K562 (cell line): ENCODE measurements around the gene ID1. TPM values are rescaled to one million over a fixed set of nuclear protein-coding genes. Genes with fewer than 3 reads are reported as not detected.
A peak's percentile ranks its signal among the peaks of the same experiment; 100 is the strongest.

Experiments used
- ATAC-seq: fragments of 200-7000 bp; cut with Tn5 transposase; 3 replicates; pipeline ENCODE4 v1.9.1; 2020; ENCODE audit warnings: moderate library complexity
- BruUV-seq: library from RNA; stranded (reverse); fragments of 400-500 nt; replicated peaks from 2 replicates; lab custom pipeline; 2021; lab: Mats Ljungman, UMichigan
- CTCF ChIA-PET: fragments of 300-600 bp; formaldehyde crosslinking; extraction: SDS; loops from one replicate; lab custom pipeline; 2021; ENCODE audit warnings: low intra/inter-chr PET ratio; lab: Yijun Ruan, JAX
- POLR2A ChIA-PET: fragments of 300-600, 350-650 bp; sonication (Branson Sonifier 250); formaldehyde crosslinking; extraction: SDS; loops from one replicate; lab custom pipeline; 2021; ENCODE audit warnings: antibody characterized with exemption, inconsistent platforms; lab: Yijun Ruan, JAX
- DNase-seq, 4 experiments: peaks; one replicate each; pipeline versions ENCODE4 v3.0.0 to v3.0.0-alpha.2; 2011 to 2018; ENCODE audit warnings: low spot score in 3 of 4, mixed read lengths in 3 of 4; ENCODE audit errors: extremely low read depth in 1 of 4
- FAIRE-seq: peaks from 2 replicates; lab custom pipeline; 2011; peaks lifted over from hg19 to GRCh38; lab: Jason Lieb, UNC
- H2AFZ ChIP-seq: 2 replicates; pipeline ENCODE4 v1.6.0; 2011; ENCODE audit warnings: low read depth, low read length, control low read depth, inconsistent platforms
- H3K27ac ChIP-seq: fragments of 200-600 bp; 3 replicates; pipeline ENCODE4 v1.8.0; 2011; ENCODE audit warnings: low read depth, mild to moderate bottlenecking, control low read depth, inconsistent platforms, low read length, moderate library complexity, mixed read lengths; ENCODE audit errors: extremely low read depth
- H3K27me3 ChIP-seq, 2 experiments: fragments of 300-600 bp in 1 of 2; 2 replicates in 1 of 2; 3 replicates in 1 of 2; pipeline versions ENCODE4 v1.6.0 to v1.8.0; 2011; ENCODE audit warnings: inconsistent platforms in 2 of 2, low read length in 2 of 2, mild to moderate bottlenecking in 1 of 2, mixed read lengths in 1 of 2, moderate library complexity in 1 of 2; ENCODE audit not compliant: control insufficient read depth in 2 of 2, insufficient read depth in 2 of 2
- H3K36me3 ChIP-seq: fragments of 300-600 bp; 3 replicates; pipeline ENCODE4 v1.8.0; 2011; ENCODE audit warnings: mild to moderate bottlenecking, low read length, inconsistent platforms; ENCODE audit not compliant: control insufficient read depth, insufficient read depth
- H3K4me1 ChIP-seq, 2 experiments: fragments of 200-600 bp in 1 of 2; replicated peaks in 1 of 2; 2 replicates in 1 of 2; 3 replicates in 1 of 2; pipeline versions ENCODE4 v1.5.1 to v1.8.0; 2011; ENCODE audit warnings: inconsistent platforms in 2 of 2, low read length in 2 of 2, mild to moderate bottlenecking in 1 of 2, mixed read lengths in 1 of 2, moderate library complexity in 1 of 2; ENCODE audit not compliant: control insufficient read depth in 2 of 2, insufficient read depth in 2 of 2
- H3K4me2 ChIP-seq: 2 replicates; pipeline ENCODE4 v1.6.1; 2011; ENCODE audit warnings: low read length, control low read depth, inconsistent platforms, mixed read lengths; ENCODE audit not compliant: insufficient read depth
- H3K4me3 ChIP-seq: fragments of 200-600 bp; sonication (generic), shearing (Covaris generic); 2 replicates; pipeline ENCODE4 v1.5.1; 2016; ENCODE audit warnings: control low read depth, inconsistent platforms
- H3K79me2 ChIP-seq: fragments of 200-600 bp; 3 replicates; pipeline ENCODE4 v1.8.0; 2011; ENCODE audit warnings: low read length, inconsistent platforms; ENCODE audit not compliant: control insufficient read depth, insufficient read depth
- H3K9ac ChIP-seq, 2 experiments: 2 replicates each; pipeline versions ENCODE4 v1.6.0 to v1.6.1; 2011; ENCODE audit warnings: low read depth in 2 of 2, low read length in 2 of 2, control low read depth in 1 of 2, inconsistent platforms in 1 of 2, mild to moderate bottlenecking in 1 of 2, mixed read lengths in 1 of 2; ENCODE audit not compliant: insufficient read depth in 1 of 2
- H3K9me1 ChIP-seq: one replicate; pipeline ENCODE4 v1.6.0; 2011; ENCODE audit warnings: inconsistent platforms, mild to moderate bottlenecking, low read length, moderate library complexity; ENCODE audit not compliant: control insufficient read depth, insufficient read depth
- H3K9me3 ChIP-seq: replicated peaks from 2 replicates; pipeline ENCODE4 v1.5.1; 2011; ENCODE audit warnings: low read depth, low read length, inconsistent platforms; ENCODE audit not compliant: control insufficient read depth, insufficient read depth
- H4K20me1 ChIP-seq: replicated peaks from 2 replicates; pipeline ENCODE4 v1.6.1; 2011; ENCODE audit warnings: low read length, inconsistent platforms, mixed read lengths; ENCODE audit not compliant: control insufficient read depth, insufficient read depth
- CREBBP ChIP-seq: IDR thresholded peaks from one replicate; pipeline ENCODE4 v1.6.1; 2012; ENCODE audit warnings: low read depth, mild to moderate bottlenecking, control low read depth, inconsistent platforms, low read length
- EGR1 ChIP-seq: fragments of 450-650 bp; conservative IDR thresholded peaks from 2 replicates; pipeline ENCODE4 v1.6.1; 2017; ENCODE audit warnings: mild to moderate bottlenecking
- HDAC3 ChIP-seq: fragments of 450-650 bp; IDR thresholded peaks from 2 replicates; pipeline ENCODE4 v1.6.1; 2018; ENCODE audit warnings: borderline replicate concordance, mild to moderate bottlenecking, moderate library complexity; ENCODE audit not compliant: partially characterized antibody
- HNRNPL ChIP-seq: fragments of 200-400 bp; formaldehyde crosslinking; IDR thresholded peaks from 2 replicates; pipeline ENCODE4 v1.6.1; 2017; ENCODE audit warnings: low read depth, mild to moderate bottlenecking, low read length
- NFIC ChIP-seq: fragments of 450-650 bp; IDR thresholded peaks from 2 replicates; pipeline ENCODE4 v1.6.1; 2017; ENCODE audit warnings: mild to moderate bottlenecking, inconsistent platforms
- POLR2AphosphoS5 ChIP-seq: IDR thresholded peaks from 2 replicates; pipeline ENCODE4 v1.6.1; 2011; ENCODE audit warnings: mild to moderate bottlenecking, low read depth, low read length, moderate library complexity; ENCODE audit not compliant: control insufficient read depth, insufficient read depth
- RBFOX2 ChIP-seq: fragments of 200-400 bp; formaldehyde crosslinking; IDR thresholded peaks from 2 replicates; pipeline ENCODE4 v1.6.1; 2017; ENCODE audit warnings: low read depth, mild to moderate bottlenecking, low read length, moderate library complexity
- SMARCC2 ChIP-seq: fragments of 450-650 bp; IDR thresholded peaks from 2 replicates; pipeline ENCODE4 v1.6.1; 2017; ENCODE audit warnings: antibody characterized with exemption, moderate library complexity, mild to moderate bottlenecking, low read depth
- TARDBP ChIP-seq: fragments of 450-650 bp; IDR thresholded peaks from 2 replicates; pipeline ENCODE4 v1.6.1; 2016
- TCF7 ChIP-seq: sonication (generic); IDR thresholded peaks from 2 replicates; pipeline ENCODE4 v1.6.1; 2016; ENCODE audit warnings: antibody characterized with exemption, borderline replicate concordance
- TGIF2 ChIP-seq: sonication (generic); formaldehyde crosslinking; IDR thresholded peaks from 2 replicates; pipeline ENCODE4 v1.8.1; 2022; ENCODE audit warnings: mild to moderate bottlenecking, missing genetic modification reagents, moderate library complexity
- TRIM24 ChIP-seq, 2 experiments: fragments of 450-650 bp; IDR thresholded peaks; 2 replicates each; pipeline ENCODE4 v1.6.1; 2016
- ZNF239 ChIP-seq: fragments of 250-450 bp; sonication (Bioruptor Pico); IDR thresholded peaks from 2 replicates; pipeline ENCODE4 v1.4.0; 2020; ENCODE audit warnings: mild to moderate bottlenecking
- ZNF398 ChIP-seq: fragments of 250-450 bp; sonication (Bioruptor Pico); IDR thresholded peaks from 2 replicates; pipeline ENCODE4 v1.8.0; 2021; ENCODE audit warnings: moderate library complexity, mild to moderate bottlenecking, inconsistent platforms
- ZNF639 ChIP-seq, 2 experiments: fragments of 200-800 bp in 1 of 2; sonication (Bioruptor generic) in 1 of 2; sonication (generic) in 1 of 2; formaldehyde crosslinking in 1 of 2; IDR thresholded peaks in 1 of 2; conservative IDR thresholded peaks in 1 of 2; 2 replicates each; pipeline versions ENCODE4 v1.5.0 to v1.6.1; 2016 to 2020; ENCODE audit warnings: missing compliant biosample characterization in 1 of 2, missing genetic modification characterization in 1 of 2, missing genetic modification reagents in 1 of 2
- WGBS: fragments of 100-300 bp; shearing (Covaris generic); methylation state at CpG from one replicate; pipeline ENCODE4 v1.1.6; 2016; ENCODE audit warnings: low coverage, mixed read lengths; ENCODE audit not compliant: insufficient coverage; ENCODE audit errors: missing lambda C conversion rate; 5-methylcytosine and 5-hydroxymethylcytosine counted together
- in situ Hi-C: fragments of 300-500 bp; cut with MboI; formaldehyde crosslinking; loops from 4 replicates; pipeline ENCODE4 v1.15.0; 2018; ENCODE audit warnings: inconsistent platforms, mixed read lengths
- intact Hi-C: fragments of 100-400 bp; cut with micrococcal nuclease; formaldehyde crosslinking; loops from 2 replicates; pipeline ENCODE4 v1.14.2; 2022
- polyA plus RNA-seq, 8 experiments: library from polyadenylated mRNA; depleted of rRNA in 4 of 8; stranded (reverse) in 5 of 8; unstranded in 3 of 8; fragments of >200 nt; fragmentation: Nextera tagmentation in 2 of 8; fragmentation: Illumina TruSeq in 1 of 8; extraction: Ambion mirVana in 2 of 8; extraction: Trizol in 1 of 8; gene quantifications; 2 replicates each; pipeline versions ENCODE4 v1.2.1 to v1.2.3, GENCODE V29; 2011 to 2014; ENCODE audit warnings: inconsistent platforms in 1 of 8, missing spikeins in 1 of 8
- total RNA-seq, 7 experiments: library from RNA; depleted of rRNA in 6 of 7; stranded (reverse); fragments of >200 nt in 6 of 7; fragmentation: Illumina TruSeq in 2 of 7; extraction: Trizol in 2 of 7; gene quantifications; 2 replicates each; pipeline versions ENCODE4 v1.2.1 to v1.2.3, GENCODE V29; 2011 to 2021; ENCODE audit warnings: low replicate concordance in 1 of 7
- TF ChIP-seq, protein P1 (sequence below): fragments of 450-650 bp; IDR thresholded peaks from 2 replicates; pipeline ENCODE4 v1.6.1; 2016; ENCODE audit warnings: missing biosample characterization, missing genetic modification characterization

The ID1 gene
- total and polyA plus RNA-seq, 9 of the 15 experiments (the other 6 are each of a cell fraction or from before 2014, with no cell fraction given) = 1.4 to 358 (median 65.0) TPM

- no peaks in the 10 kb centered on the region for H3K9me3 ChIP-seq
- H3K36me3 ChIP-seq = peaks cover 14% of the 10 kb centered on the region; the same call in 1 of the 3 replicates
- H3K27ac ChIP-seq = peak overlapping the region; percentile 85
- WGBS = 6% methylated on average over 43 of the region's 45 CpGs
- DNase-seq = peak; percentile 73 to 82 (median 76)
- BruUV-seq = no TSS peak
- H4K20me1 ChIP-seq = no peaks in the 10 kb centered on the region; the same call in 1 of the 2 replicates
- H3K4me3 ChIP-seq = peak overlapping the region; percentile 94
- ChIA-PET CTCF (interaction anchor here (9.1 kb wide), 1 partner anchor 47 kb away, joined by 304 read pairs; no protein-coding TSS in a partner anchor), POLR2A (interaction anchor here (1.0 to 7.6 kb wide), 7 partner anchors 31 to 198 kb away, joined by 3 to 107 read pairs (median 10); no protein-coding TSS in a partner anchor)
- peaks cover 46 to 72% of the 10 kb centered on the region in 2 experiments for H3K4me1 ChIP-seq
- in situ Hi-C loops (no loop called here), intact Hi-C loops (no loop called here)
- peak overlapping the region; percentile 98 for H3K4me2 ChIP-seq
- ATAC-seq = peak; percentile 16
- peaks cover 35% of the 10 kb centered on the region for H3K79me2 ChIP-seq
- H3K9me1 ChIP-seq = no peaks in the 10 kb centered on the region
- peak overlapping the region; percentile 70 for H2AFZ ChIP-seq
- H3K27me3 ChIP-seq = no peaks in the 10 kb centered on the region
- FAIRE-seq = no peak
- H3K9ac ChIP-seq = peak overlapping the region; percentile 27 to 85
- TF ChIP-seq TARDBP (no peak), POLR2AphosphoS5 (0 out of 2 replicates have a peak, but pooled peaks have one; percentile 23), HDAC3 (peak; percentile 27), SMARCC2 (no peak), TGIF2 (no peak), ZNF398 (no peak), EGR1 (peak; percentile 97), RBFOX2 (peak; percentile 70), TRIM24 (IDR thresholded peaks at IDR 0.05) (peak in 1 of 2 experiments; percentile 44; a peak in 2 of 4 replicates), ZNF239 (no peak), HNRNPL (no peak), NFIC (peak; percentile 71), TCF7 (no peak), CREBBP (no peak), ZNF639 (CRISPR knock-in tag; conservative IDR thresholded peaks at IDR 0.05 in 1 of 2, IDR thresholded peaks at IDR 0.05 in 1 of 2) (0 out of 4 replicates have a peak, but pooled peaks of 1 of the 2 experiments have one; percentile 12)
- TF ChIP-seq, protein P1, sequence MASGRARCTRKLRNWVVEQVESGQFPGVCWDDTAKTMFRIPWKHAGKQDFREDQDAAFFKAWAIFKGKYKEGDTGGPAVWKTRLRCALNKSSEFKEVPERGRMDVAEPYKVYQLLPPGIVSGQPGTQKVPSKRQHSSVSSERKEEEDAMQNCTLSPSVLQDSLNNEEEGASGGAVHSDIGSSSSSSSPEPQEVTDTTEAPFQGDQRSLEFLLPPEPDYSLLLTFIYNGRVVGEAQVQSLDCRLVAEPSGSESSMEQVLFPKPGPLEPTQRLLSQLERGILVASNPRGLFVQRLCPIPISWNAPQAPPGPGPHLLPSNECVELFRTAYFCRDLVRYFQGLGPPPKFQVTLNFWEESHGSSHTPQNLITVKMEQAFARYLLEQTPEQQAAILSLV (tag) = no peak
Measured at GRCh38 chr20:31608251-31608945, 3.3 kb downstream of the ID1 start.
